ENCODE results near the gene STX12.

GRCh38 chr1:27811741-27812500, 38.9 kb downstream of the STX12 start:
- TF ChIP-seq CTCF (IDR thresholded peaks at IDR 0.05; ENCODE audit: low read depth, low read length) (no peak), EZH2phosphoT487 (IDR thresholded peaks at IDR 0.05; ENCODE audit: low read depth) (no peak)

Data from OCI-LY3 (cell line).